GM10248 (cell line): ENCODE data around the gene OSER1.

Experiments used
- CTCF ChIA-PET: fragments of 300-600 bp; sonication (Branson Sonifier 250); formaldehyde crosslinking; extraction: SDS; loops from one replicate; lab custom pipeline; 2021; ENCODE audit warnings: antibody characterized with exemption; lab: Yijun Ruan, JAX
- POLR2A ChIA-PET: fragments of 350-650 bp; sonication (Branson Sonifier 250); formaldehyde crosslinking; extraction: SDS; loops from one replicate; lab custom pipeline; 2020; ENCODE audit warnings: antibody characterized with exemption; lab: Yijun Ruan, JAX
- DNase-seq: peaks from one replicate; pipeline ENCODE4 v3.0.0; 2012; ENCODE audit errors: extremely low spot score
- TF ChIP-seq, protein P1 (sequence below): IDR thresholded peaks from 2 replicates; pipeline ENCODE4 v1.5.1; 2012; ENCODE audit warnings: mild to moderate bottlenecking, low read depth; ENCODE audit errors: extremely low read depth, missing control alignments, control extremely low read depth

Gene OSER1

DNA sequence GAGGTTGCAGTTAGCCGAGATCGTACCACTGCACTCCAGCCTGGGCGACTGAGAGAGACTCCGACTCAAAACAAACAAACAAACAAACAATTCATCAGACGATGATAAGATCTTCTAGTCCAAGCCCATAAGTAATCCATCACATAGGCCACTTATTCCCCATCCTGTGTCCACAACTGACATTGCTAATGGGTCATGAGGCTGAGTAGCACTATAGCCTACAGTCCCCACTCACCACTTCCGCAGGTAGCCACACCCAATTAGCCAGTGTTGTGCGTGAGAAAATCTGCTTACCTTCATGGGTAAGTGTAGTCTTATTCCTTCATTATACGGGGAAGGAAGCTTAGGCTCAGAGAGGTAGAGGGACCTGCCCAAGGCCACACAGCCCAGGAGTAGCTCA is 36.7 kb downstream of the OSER1 start:
- ChIA-PET POLR2A (no interaction called here), CTCF (interaction anchor here (1.5 to 2.4 kb wide), 2 partner anchors 11 to 16 kb away, joined by 4 to 9 read pairs; no protein-coding TSS in a partner anchor)
- no peak for DNase-seq
- TF ChIP-seq, protein P1, sequence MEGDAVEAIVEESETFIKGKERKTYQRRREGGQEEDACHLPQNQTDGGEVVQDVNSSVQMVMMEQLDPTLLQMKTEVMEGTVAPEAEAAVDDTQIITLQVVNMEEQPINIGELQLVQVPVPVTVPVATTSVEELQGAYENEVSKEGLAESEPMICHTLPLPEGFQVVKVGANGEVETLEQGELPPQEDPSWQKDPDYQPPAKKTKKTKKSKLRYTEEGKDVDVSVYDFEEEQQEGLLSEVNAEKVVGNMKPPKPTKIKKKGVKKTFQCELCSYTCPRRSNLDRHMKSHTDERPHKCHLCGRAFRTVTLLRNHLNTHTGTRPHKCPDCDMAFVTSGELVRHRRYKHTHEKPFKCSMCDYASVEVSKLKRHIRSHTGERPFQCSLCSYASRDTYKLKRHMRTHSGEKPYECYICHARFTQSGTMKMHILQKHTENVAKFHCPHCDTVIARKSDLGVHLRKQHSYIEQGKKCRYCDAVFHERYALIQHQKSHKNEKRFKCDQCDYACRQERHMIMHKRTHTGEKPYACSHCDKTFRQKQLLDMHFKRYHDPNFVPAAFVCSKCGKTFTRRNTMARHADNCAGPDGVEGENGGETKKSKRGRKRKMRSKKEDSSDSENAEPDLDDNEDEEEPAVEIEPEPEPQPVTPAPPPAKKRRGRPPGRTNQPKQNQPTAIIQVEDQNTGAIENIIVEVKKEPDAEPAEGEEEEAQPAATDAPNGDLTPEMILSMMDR, result no peak

DNA sequence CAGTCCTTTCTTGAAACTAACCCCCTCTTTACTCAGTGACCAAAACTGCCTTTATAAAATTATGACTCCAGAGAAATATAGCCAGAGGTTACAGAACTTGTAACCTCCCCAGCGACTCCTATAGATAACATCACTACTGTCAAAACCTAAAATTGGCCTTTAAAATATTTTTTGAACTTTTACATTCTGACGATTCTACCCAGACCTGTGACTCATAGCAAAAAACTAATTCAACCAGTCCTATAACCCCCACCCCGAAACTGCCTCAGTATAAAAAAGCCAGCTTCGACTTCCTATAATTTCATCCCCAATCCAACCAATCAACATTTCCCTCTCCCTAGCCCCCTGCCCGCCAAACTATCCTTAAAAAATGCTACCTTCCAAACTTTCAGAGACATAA is 37.5 kb downstream of the OSER1 start:
- TF ChIP-seq, protein P1, result no peak
- CTCF ChIA-PET, result interaction anchor here (0.9 to 5.6 kb wide), 3 partner anchors 11 to 56 kb away, joined by 3 to 29 read pairs (median 9); no protein-coding TSS in a partner anchor
- POLR2A ChIA-PET, result no interaction called here
- DNase-seq, result no peak

DNA sequence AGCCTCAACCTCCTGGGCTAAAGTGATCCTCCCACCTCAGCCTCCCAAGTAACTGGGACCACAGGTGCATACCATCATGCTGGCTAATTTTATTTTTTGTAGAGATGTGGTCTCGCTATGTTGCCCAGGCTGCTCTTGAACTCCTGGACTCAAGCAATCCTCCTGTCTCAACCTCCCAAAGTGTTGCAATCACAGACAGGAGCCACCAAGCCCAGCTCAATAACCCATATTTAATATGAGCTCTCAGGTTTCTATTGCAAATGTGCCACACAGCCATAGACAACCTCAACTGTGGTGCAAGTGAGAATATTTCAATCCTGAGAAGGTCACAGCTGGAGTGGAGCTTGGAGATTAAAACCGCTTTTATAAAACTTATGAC is 38.0 kb downstream of the OSER1 start:
- ChIA-PET POLR2A (no interaction called here), CTCF (interaction anchor here (0.9 to 5.6 kb wide), 4 partner anchors 10 to 55 kb away, joined by 3 to 29 read pairs (median 6); no protein-coding TSS in a partner anchor)
- TF ChIP-seq, protein P1, result no peak
- no peak for DNase-seq

DNA sequence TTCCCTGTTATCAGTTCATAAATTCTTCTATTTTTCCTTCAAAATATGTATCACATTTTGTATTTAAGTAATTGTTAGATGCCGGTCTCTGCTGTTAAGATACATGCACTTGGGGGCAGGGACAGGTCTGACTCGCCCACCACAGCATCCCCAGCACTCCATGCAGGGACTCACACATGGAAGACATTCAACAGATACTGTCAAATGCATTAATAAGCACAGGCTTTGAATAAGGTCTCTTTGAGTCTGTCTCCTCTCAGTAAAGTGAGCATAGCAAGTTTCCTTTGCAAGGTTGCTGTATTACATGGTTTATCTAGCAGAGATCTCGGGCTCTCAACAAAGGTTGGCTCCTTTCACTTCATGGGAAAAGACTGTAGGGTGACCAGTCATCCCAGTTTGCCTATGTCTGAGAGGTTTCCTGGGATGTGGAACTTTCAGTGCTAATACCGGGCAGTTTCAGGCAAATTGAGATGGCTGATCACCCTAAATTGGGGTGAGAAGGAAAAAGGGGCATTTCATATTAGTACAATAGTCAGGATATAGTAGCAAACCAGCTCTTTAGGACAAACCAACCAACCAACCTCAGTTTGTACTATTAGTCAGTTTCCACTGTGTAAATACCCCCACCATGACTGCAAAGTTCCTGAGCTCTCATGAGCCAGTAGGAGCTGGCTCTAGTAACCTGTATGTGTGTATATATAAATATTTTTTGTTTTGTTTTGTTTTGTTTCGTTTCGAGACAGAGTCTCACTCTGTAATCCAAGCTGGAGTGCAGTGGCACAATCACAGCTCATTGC is 38.6 kb downstream of the OSER1 start:
- no peak for DNase-seq
- ChIA-PET POLR2A (no interaction called here), CTCF (interaction anchor here (0.9 to 5.6 kb wide), 4 partner anchors 10 to 55 kb away, joined by 3 to 29 read pairs (median 6); no protein-coding TSS in a partner anchor)
- TF ChIP-seq, protein P1, result no peak

DNA sequence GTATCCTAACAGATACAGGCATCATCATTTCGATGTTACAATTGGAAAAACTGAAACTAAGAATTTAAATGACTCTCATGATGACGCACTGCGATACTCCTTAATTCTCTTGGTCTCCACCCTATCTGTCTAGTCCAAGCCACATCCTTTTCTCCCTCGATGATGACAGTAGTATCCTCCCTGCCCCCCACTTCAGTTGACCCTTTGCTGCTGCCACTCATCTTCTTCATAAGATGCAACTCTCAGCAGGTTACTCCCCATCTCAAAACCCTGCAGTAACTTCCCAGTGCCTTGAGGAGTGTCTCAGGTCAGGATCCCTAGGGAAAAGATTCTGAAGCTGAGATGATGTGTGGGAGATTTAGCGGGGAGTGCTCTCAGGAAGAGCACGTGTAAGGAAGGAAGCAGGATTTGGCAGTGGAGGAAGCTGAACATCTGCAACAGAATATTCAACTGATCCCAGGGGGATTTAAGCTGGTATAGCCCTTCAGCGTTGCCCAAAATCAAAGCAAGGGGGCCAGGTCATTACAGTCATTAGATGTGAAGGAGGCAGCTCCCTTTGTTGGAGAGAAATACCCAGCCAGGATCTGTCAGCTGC is 39.7 kb downstream of the OSER1 start:
- POLR2A ChIA-PET, result no interaction called here
- CTCF ChIA-PET, result interaction anchor here (1.7 to 5.6 kb wide), 2 partner anchors 17 to 19 kb away, joined by 3 to 29 read pairs; no protein-coding TSS in a partner anchor

DNA sequence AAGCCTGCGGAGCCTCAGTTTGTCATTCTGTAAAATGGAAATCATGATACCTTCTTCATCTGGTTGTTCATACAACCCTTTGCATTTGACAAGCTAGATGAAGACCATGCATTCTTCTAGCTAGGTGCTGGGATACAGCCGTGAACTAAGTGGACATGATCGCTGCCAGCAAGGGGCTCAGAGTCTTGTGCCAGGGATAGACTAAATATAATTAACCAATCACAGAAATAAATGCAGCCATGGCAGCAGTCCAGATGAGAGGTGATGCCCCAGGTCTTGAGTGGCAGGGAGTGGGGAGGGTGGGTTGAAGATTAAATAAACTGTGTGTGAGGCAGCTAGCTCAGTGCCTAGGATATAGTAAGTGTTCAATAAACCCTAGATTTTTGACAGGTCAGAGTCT is 42.8 kb downstream of the OSER1 start:
- POLR2A ChIA-PET, result no interaction called here
- CTCF ChIA-PET, result interaction anchor here (5.6 kb wide), 1 partner anchor 22 kb away, joined by 29 read pairs; no protein-coding TSS in a partner anchor
- TF ChIP-seq, protein P1, result no peak
- no peak for DNase-seq

More for the DNA sequence above, 39.7 kb downstream of the OSER1 start:
- TF ChIP-seq, protein P1, result no peak
- no peak for DNase-seq
